Islet of Langerhans (tissue), 1 donor: ENCODE data around the gene PAIP2B.

ENCODE experiments used
- FAIRE-seq: peaks from one replicate; lab custom pipeline; 2011; peaks lifted over from hg19 to GRCh38; lab: Jason Lieb, UNC

PAIP2B gene

GRCh38 chr2:71153585-71154224 is 73.2 kb downstream of the PAIP2B start:
- no peak for FAIRE-seq

GRCh38 chr2:71151620-71152019 is 75.3 kb downstream of the PAIP2B start:
- no peak for FAIRE-seq

- FAIRE-seq = no peak
Measured at GRCh38 chr2:71150082-71150816, 76.7 kb downstream of the PAIP2B start.

- FAIRE-seq = no peak
Measured at GRCh38 chr2:71148506-71149063, 78.3 kb downstream of the PAIP2B start.

GRCh38 chr2:71143782-71144181 is 83.1 kb downstream of the PAIP2B start:
- no peak for FAIRE-seq

- FAIRE-seq = no peak
Measured at GRCh38 chr2:71136174-71136573, 90.7 kb downstream of the PAIP2B start.

- FAIRE-seq = no peak
Measured at GRCh38 chr2:71133603-71134002, 93.3 kb downstream of the PAIP2B start.
